ENCODE results near the gene DNAI7.

GRCh38 chr12:25194214-25194613 lies 746 bp downstream of the DNAI7 start:
- TF ChIP-seq SP1 (IDR thresholded peaks at IDR 0.05) (no peak), TARDBP (IDR thresholded peaks at IDR 0.05) (no peak), FOXK2 (IDR thresholded peaks at IDR 0.05) (no peak), NFRKB (IDR thresholded peaks at IDR 0.05) (no peak), FOXA1 (IDR thresholded peaks at IDR 0.05) (no peak), BHLHE40 (IDR thresholded peaks at IDR 0.05; ENCODE audit: borderline replicate concordance) (no peak), CTBP1 (IDR thresholded peaks at IDR 0.05; ENCODE audit: borderline replicate concordance) (no peak), ZNF384 (IDR thresholded peaks at IDR 0.05) (no peak), SUZ12 (IDR thresholded peaks at IDR 0.05) (no peak), L3MBTL2 (conservative IDR thresholded peaks at IDR 0.05) (no peak)
